Measurements from ENCODE around the gene SNX6. TPM values are rescaled to one million over a fixed set of nuclear protein-coding genes. Genes with fewer than 3 reads are reported as not detected.
A peak's percentile ranks its signal among the peaks of the same experiment; 100 is the strongest.
"Not testable (repeated sequence)": the region's sequence is repeated elsewhere in the genome, so short reads cannot be mapped to it uniquely, and the experiment has no call there.

SNX6 gene
- total and polyA plus RNA-seq, 8 donors = 71.3 to 123 (median 107) TPM

DNA sequence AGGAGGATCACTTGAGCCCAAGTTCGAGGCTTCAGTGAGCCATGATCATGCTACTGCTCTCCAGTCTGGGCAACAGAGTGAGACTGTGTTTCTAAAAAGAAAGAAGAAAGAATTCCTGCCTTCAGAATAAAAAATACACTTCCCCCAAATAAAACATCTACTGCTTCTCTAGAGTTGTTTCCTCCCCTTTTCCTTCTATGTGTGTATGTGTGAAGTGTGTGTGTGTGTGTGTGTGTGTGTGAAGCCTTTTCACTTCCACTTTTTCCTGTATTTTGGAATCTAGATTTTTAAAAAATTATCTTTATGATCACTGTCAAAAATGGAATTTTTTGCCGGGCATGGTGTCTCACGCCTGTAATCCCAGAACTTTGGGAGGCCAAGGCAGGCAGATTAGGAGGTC, 12.6 kb upstream of the SNX6 start:
- ATAC-seq (no peak), DNase-seq (no peak)
- TF ChIP-seq, protein P1, sequence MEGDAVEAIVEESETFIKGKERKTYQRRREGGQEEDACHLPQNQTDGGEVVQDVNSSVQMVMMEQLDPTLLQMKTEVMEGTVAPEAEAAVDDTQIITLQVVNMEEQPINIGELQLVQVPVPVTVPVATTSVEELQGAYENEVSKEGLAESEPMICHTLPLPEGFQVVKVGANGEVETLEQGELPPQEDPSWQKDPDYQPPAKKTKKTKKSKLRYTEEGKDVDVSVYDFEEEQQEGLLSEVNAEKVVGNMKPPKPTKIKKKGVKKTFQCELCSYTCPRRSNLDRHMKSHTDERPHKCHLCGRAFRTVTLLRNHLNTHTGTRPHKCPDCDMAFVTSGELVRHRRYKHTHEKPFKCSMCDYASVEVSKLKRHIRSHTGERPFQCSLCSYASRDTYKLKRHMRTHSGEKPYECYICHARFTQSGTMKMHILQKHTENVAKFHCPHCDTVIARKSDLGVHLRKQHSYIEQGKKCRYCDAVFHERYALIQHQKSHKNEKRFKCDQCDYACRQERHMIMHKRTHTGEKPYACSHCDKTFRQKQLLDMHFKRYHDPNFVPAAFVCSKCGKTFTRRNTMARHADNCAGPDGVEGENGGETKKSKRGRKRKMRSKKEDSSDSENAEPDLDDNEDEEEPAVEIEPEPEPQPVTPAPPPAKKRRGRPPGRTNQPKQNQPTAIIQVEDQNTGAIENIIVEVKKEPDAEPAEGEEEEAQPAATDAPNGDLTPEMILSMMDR (IDR thresholded peaks at IDR 0.05) = no peak
- Histone ChIP-seq H3K9me3 (no peaks in the 10 kb centered on the region), H3K4me3 (no peak overlapping the region), H3K27ac (no peak overlapping the region), H3K27me3 (no peaks in the 10 kb centered on the region), H3K36me3 (no peaks in the 10 kb centered on the region), H3K4me1 (no peaks in the 10 kb centered on the region)
- intact Hi-C loops (cut with DNase I) = no loop called here

DNA sequence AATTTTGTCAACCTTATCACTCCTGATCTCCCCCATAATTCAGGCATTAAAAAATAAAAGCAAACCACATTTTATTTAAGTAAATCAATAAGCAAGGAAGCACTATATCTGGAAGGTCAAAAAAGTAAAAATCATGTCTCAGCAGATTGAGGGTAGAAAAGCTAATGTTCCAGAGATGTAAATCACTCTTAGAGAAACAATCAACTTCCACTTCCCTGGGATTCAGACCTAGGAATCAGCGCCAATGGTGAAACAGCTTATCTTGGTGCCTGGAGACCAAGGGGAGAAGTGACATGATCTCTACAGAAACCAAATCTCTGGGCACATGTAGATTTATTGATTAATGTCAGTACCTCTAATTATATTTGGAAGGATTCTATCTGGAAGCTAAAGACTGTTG, 10.9 kb upstream of the SNX6 start:
- H3K9me3 ChIP-seq = no peaks in the 10 kb centered on the region
- H3K4me1 ChIP-seq = no peaks in the 10 kb centered on the region
- H3K36me3 ChIP-seq = no peaks in the 10 kb centered on the region
- H3K27me3 ChIP-seq = no peaks in the 10 kb centered on the region
- intact Hi-C loops (cut with DNase I) = no loop called here
- TF ChIP-seq, protein P1 (IDR thresholded peaks at IDR 0.05) = no peak
- no peak overlapping the region for H3K27ac ChIP-seq
- DNase-seq (no peak), ATAC-seq (no peak)
- H3K4me3 ChIP-seq = no peak overlapping the region

DNA sequence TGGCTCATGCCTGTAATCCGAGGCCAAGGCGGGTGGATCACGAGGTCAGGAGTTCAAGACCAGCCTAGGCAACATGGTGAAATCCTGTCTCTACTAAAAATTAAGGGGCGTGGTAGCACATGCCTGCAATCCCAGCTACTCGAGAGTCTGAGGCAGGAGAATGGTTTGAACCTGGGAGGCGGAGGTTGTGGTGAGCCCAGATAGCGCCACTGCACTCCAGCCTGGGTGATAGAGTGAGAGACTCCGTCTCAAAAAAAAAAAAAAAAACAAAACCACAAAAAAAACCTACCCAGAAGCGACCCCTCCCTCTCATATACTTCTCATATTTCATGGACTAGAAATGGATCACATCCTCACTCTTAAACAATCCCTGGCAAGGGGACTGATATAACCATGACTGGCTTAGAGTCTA, 4.4 kb upstream of the SNX6 start:
- H3K27me3 ChIP-seq; ATAC-seq; H3K4me3 ChIP-seq; DNase-seq; H3K9me3 ChIP-seq; H3K4me1 ChIP-seq; H3K36me3 ChIP-seq; H3K27ac ChIP-seq; intact Hi-C loops (cut with DNase I): not testable (repeated sequence)

DNA sequence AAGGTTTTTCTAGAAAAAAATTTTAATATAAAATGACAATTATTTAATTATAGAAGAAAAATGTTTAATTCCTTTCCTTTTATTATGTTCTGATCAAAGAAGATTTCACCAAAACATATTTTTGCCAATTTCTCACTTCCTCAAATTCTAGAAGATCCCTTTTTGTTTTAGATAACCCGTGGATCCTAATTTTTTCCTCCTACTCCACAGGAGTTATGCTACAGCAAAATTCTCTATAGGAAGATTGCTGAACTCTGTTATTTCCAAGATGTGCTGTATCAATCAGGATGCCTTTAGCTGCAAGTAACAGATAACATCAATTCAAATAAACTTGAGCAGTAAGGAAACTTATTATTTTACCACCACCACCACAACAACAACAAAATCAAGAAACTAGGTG, 3.8 kb upstream of the SNX6 start:
- intact Hi-C loops (cut with DNase I) = no loop called here
- ATAC-seq (no peak), DNase-seq (no peak)
- Histone ChIP-seq H3K9me3 (no peaks in the 10 kb centered on the region), H3K27ac (no peak overlapping the region), H3K36me3 (no peaks in the 10 kb centered on the region), H3K27me3 (no peaks in the 10 kb centered on the region), H3K4me1 (peaks cover 3 to 13% of the 10 kb centered on the region in 2 donors), H3K4me3 (no peak overlapping the region)
- TF ChIP-seq, protein P1 (IDR thresholded peaks at IDR 0.05) = no peak

DNA sequence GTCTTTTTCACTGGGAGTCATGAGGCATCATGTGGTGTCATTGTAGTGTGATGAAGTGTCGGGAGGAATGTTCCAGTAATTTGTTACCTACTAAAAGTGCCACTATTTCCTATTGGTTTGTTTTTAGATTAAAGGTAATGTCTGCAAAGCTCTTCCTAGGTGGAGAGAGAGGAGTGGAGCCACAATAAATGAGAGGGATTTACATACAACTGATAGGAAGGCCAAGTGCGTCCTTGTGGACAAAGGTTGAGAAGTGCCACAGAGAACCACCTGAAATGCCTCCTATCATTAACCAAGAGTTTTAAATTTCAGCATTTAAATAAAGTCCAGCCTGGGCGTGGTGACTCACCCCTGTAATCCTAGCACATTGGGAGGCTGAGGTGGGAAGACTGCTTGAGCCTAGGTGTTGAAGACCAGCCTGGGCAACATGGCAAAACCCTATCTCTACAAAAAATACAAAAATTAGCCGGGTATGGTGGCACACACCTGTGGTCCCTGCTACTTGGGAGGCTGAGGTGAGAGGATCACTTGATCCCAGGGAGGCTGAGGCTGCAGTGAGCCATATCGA, 2.5 kb upstream of the SNX6 start:
- Histone ChIP-seq H3K27ac (no peak overlapping the region), H3K27me3 (no peaks in the 10 kb centered on the region), H3K9me3 (no peaks in the 10 kb centered on the region), H3K4me3 (no peak overlapping the region), H3K36me3 (peaks cover 0 to 4% of the 10 kb centered on the region in 2 donors), H3K4me1 (peaks cover 7 to 26% of the 10 kb centered on the region in 2 donors)
- intact Hi-C loops (cut with DNase I) = no loop called here
- DNase-seq = no peak
- ATAC-seq = no peak
- TF ChIP-seq, protein P1 (IDR thresholded peaks at IDR 0.05) = no peak

DNA sequence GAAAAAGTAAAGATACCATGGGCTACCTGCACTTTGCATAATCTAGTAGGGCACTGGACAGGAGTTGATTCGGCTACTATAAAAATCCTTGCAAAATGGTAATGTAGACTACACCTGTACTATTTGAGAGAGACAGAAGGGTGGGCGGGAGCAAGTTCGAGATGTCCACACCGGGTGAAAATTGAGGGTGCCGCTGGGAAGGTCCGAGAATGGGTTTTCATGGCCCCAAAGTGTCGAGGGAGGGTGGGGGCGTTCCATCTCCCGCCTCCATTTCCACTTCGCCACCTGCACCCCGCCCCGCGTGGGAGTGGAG, 648 bp downstream of the SNX6 start:
- H3K36me3 ChIP-seq = peaks cover 0 to 18% of the 10 kb centered on the region in 2 donors
- intact Hi-C loops (cut with DNase I) = no loop called here
- H3K27me3 ChIP-seq = no peaks in the 10 kb centered on the region
- DNase-seq = peak in 1 of 4 donors; percentile 4
- H3K27ac ChIP-seq = peak overlapping the region; percentile 90 to 93
- TF ChIP-seq, protein P1 (IDR thresholded peaks at IDR 0.05) = no peak
- no peaks in the 10 kb centered on the region for H3K9me3 ChIP-seq
- H3K4me1 ChIP-seq = peaks cover 7 to 38% of the 10 kb centered on the region in 2 donors
- ATAC-seq = no peak
- H3K4me3 ChIP-seq = peak overlapping the region; percentile 74 to 98

Measured in left lung (tissue), 10 donors.